H1 (cell line): Measurements from ENCODE around the gene COL6A3. TPM values are rescaled to one million over a fixed set of nuclear protein-coding genes. Genes with fewer than 3 reads are reported as not detected.

Experiments used
- CTCF ChIA-PET: fragments of 300-600 bp; sonication (Branson Sonifier 250); formaldehyde crosslinking; loops from one replicate; lab custom pipeline; 2021; ENCODE audit not compliant: partially characterized antibody; lab: Charles Lee
- POLR2A ChIA-PET: fragments of 300-600 bp; sonication (Branson Sonifier 250); formaldehyde crosslinking; loops from one replicate; lab custom pipeline; 2021; ENCODE audit warnings: inconsistent platforms; ENCODE audit not compliant: partially characterized antibody; lab: Charles Lee
- DNase-seq, 2 experiments: peaks; one replicate each; pipeline versions ENCODE4 v3.0.0 to v3.0.0-alpha.2; 2010 to 2022; ENCODE audit warnings: low spot score in 2 of 2, low read depth in 1 of 2, mixed read lengths in 1 of 2
- FAIRE-seq: peaks from 2 replicates; lab custom pipeline; 2011; peaks lifted over from hg19 to GRCh38; lab: Jason Lieb, UNC
- H2AFZ ChIP-seq: 2 replicates; pipeline ENCODE4 v1.8.1; 2012; ENCODE audit warnings: low read length, inconsistent platforms
- H2AK5ac ChIP-seq: 2 replicates; pipeline ENCODE4 v1.6.1; 2013; ENCODE audit warnings: low read depth, low read length
- H2BK120ac ChIP-seq: replicated peaks from 2 replicates; pipeline ENCODE3; 2013; ENCODE audit warnings: low read depth, low read length, inconsistent platforms
- H2BK12ac ChIP-seq: 2 replicates; pipeline ENCODE4 v1.6.1; 2013; ENCODE audit warnings: low read depth, low read length
- H2BK15ac ChIP-seq: 2 replicates; pipeline ENCODE4 v1.6.1; 2013; ENCODE audit warnings: low read length
- H2BK20ac ChIP-seq: 2 replicates; pipeline ENCODE4 v1.6.1; 2013; ENCODE audit warnings: low read length
- H2BK5ac ChIP-seq: 2 replicates; pipeline ENCODE4 v1.6.1; 2013; ENCODE audit warnings: low read depth, low read length
- H3K14ac ChIP-seq: 2 replicates; pipeline ENCODE4 v1.6.1; 2013; ENCODE audit warnings: inconsistent platforms; ENCODE audit not compliant: insufficient read length
- H3K18ac ChIP-seq: 2 replicates; pipeline ENCODE4 v1.6.1; 2013; ENCODE audit warnings: low read length; ENCODE audit errors: extremely low read depth
- H3K23ac ChIP-seq: 2 replicates; pipeline ENCODE4 v1.6.1; 2013; ENCODE audit warnings: inconsistent platforms; ENCODE audit not compliant: insufficient read length
- H3K23me2 ChIP-seq: 2 replicates; pipeline ENCODE4 v1.6.1; 2013; ENCODE audit warnings: low read depth, low read length
- H3K27ac ChIP-seq: 2 replicates; pipeline ENCODE4 v1.6.1; 2011; ENCODE audit warnings: low read depth, low read length, inconsistent platforms
- H3K27me3 ChIP-seq, 4 experiments: replicated peaks in 1 of 4; 1 replicate in 1 of 4; 2 replicates in 3 of 4; pipeline versions ENCODE4 v1.6.1 to v1.8.1; 2011 to 2013; ENCODE audit warnings: low read length in 3 of 4, mild to moderate bottlenecking in 3 of 4, inconsistent platforms in 2 of 4, mixed read lengths in 2 of 4, moderate library complexity in 1 of 4; ENCODE audit not compliant: control insufficient read depth in 3 of 4, insufficient read depth in 3 of 4; ENCODE audit errors: extremely low read depth in 1 of 4
- H3K36me3 ChIP-seq, 4 experiments: 2 replicates each; pipeline versions ENCODE4 v1.6.1 to v1.8.1; 2011 to 2013; ENCODE audit warnings: mild to moderate bottlenecking in 4 of 4, low read length in 3 of 4, moderate library complexity in 2 of 4, control low read depth in 1 of 4, inconsistent platforms in 1 of 4; ENCODE audit not compliant: insufficient read depth in 4 of 4, control insufficient read depth in 2 of 4
- H3K4ac ChIP-seq: replicated peaks from 2 replicates; pipeline ENCODE3; 2013; ENCODE audit warnings: low read length, low read depth, mixed read lengths, inconsistent platforms; ENCODE audit not compliant: insufficient read length
- H3K4me1 ChIP-seq, 4 experiments: replicated peaks in 1 of 4; 1 replicate in 1 of 4; 2 replicates in 3 of 4; pipeline versions ENCODE4 v1.6.1 to v1.8.1; 2011 to 2013; ENCODE audit warnings: low read length in 3 of 4, inconsistent platforms in 2 of 4, mixed read lengths in 1 of 4; ENCODE audit not compliant: insufficient read depth in 4 of 4, control insufficient read depth in 3 of 4
- H3K4me2 ChIP-seq, 2 experiments: 2 replicates each; pipeline versions ENCODE4 v1.6.1 to v1.8.1; 2011 to 2013; ENCODE audit warnings: low read depth in 2 of 2, low read length in 2 of 2, control low read depth in 1 of 2, inconsistent platforms in 1 of 2, mild to moderate bottlenecking in 1 of 2; ENCODE audit not compliant: insufficient read depth in 1 of 2
- H3K4me3 ChIP-seq, 4 experiments: fragments of 200-600, 300-600 bp in 1 of 4; sonication (generic), shearing (Covaris generic), sonication (Bioruptor Twin) in 1 of 4; 2 replicates each; pipeline versions ENCODE4 v1.5.1 to v1.8.1; 2011 to 2016; ENCODE audit warnings: low read length in 4 of 4, low read depth in 3 of 4, control low read depth in 2 of 4, inconsistent platforms in 2 of 4, mild to moderate bottlenecking in 2 of 4, mixed read lengths in 1 of 4, moderate library complexity in 1 of 4; ENCODE audit not compliant: insufficient read depth in 2 of 4; ENCODE audit errors: extremely low read depth in 1 of 4
- H3K56ac ChIP-seq: replicated peaks from 2 replicates; pipeline ENCODE3; 2013; ENCODE audit warnings: low read depth, mild to moderate bottlenecking, mixed read lengths, low read length, inconsistent platforms; ENCODE audit not compliant: insufficient read length
- H3K79me1 ChIP-seq: 2 replicates; pipeline ENCODE4 v1.6.1; 2013; ENCODE audit warnings: low read depth, low read length, control low read depth
- H3K79me2 ChIP-seq, 2 experiments: 2 replicates each; pipeline versions ENCODE4 v1.6.1 to v1.8.1; 2012 to 2013; ENCODE audit warnings: low read length in 2 of 2, mild to moderate bottlenecking in 2 of 2, inconsistent platforms in 1 of 2; ENCODE audit not compliant: insufficient read depth in 2 of 2, control insufficient read depth in 1 of 2
- H3K9ac ChIP-seq, 4 experiments: replicated peaks in 1 of 4; 1 replicate in 1 of 4; 2 replicates in 3 of 4; pipeline versions ENCODE4 v1.6.1 to v1.8.1; 2011 to 2013; ENCODE audit warnings: low read depth in 3 of 4, low read length in 3 of 4, control low read depth in 2 of 4, mild to moderate bottlenecking in 2 of 4, moderate library complexity in 2 of 4, inconsistent platforms in 1 of 4; ENCODE audit errors: extremely low read depth in 1 of 4
- H3K9me3 ChIP-seq, 2 experiments: 2 replicates each; pipeline versions ENCODE4 v1.6.1 to v1.8.1; 2012 to 2013; ENCODE audit warnings: mild to moderate bottlenecking in 2 of 2, moderate library complexity in 2 of 2, control low read depth in 1 of 2, inconsistent platforms in 1 of 2, low read depth in 1 of 2, low read length in 1 of 2, mixed read lengths in 1 of 2; ENCODE audit not compliant: insufficient read depth in 2 of 2
- H4K20me1 ChIP-seq, 2 experiments: replicated peaks in 1 of 2; 2 replicates each; pipeline versions ENCODE3 to v1.8.1; 2011 to 2013; ENCODE audit warnings: inconsistent platforms in 2 of 2, low read length in 2 of 2, mild to moderate bottlenecking in 1 of 2; ENCODE audit not compliant: insufficient read depth in 2 of 2, control insufficient read depth in 1 of 2
- H4K5ac ChIP-seq: 2 replicates; pipeline ENCODE4 v1.6.1; 2013; ENCODE audit warnings: low read length, low read depth, mixed read lengths, inconsistent platforms; ENCODE audit not compliant: insufficient read length
- H4K8ac ChIP-seq: 2 replicates; pipeline ENCODE4 v1.8.0; 2013; ENCODE audit warnings: mild to moderate bottlenecking, moderate library complexity, low read length, inconsistent platforms; ENCODE audit not compliant: insufficient read depth; ENCODE audit errors: extremely low read depth
- H4K91ac ChIP-seq: replicated peaks from 2 replicates; pipeline ENCODE3; 2013; ENCODE audit warnings: low read length, mixed read lengths, inconsistent platforms; ENCODE audit not compliant: insufficient read length
- BRCA1 ChIP-seq: IDR thresholded peaks from 2 replicates; pipeline ENCODE4 v1.6.1; 2012; ENCODE audit warnings: low read depth, low read length, improper control_type of control experiment
- CEBPB ChIP-seq: IDR thresholded peaks from 2 replicates; pipeline ENCODE4 v1.6.1; 2012; ENCODE audit warnings: low read depth, low read length
- EP300 ChIP-seq, 2 experiments: IDR thresholded peaks; 1 replicate in 1 of 2; 2 replicates in 1 of 2; pipeline ENCODE4 v1.6.1; 2011 to 2012; ENCODE audit warnings: low read depth in 2 of 2, low read length in 2 of 2, mild to moderate bottlenecking in 2 of 2, borderline replicate concordance in 1 of 2, inconsistent platforms in 1 of 2, moderate library complexity in 1 of 2
- GABPA ChIP-seq: IDR thresholded peaks from 2 replicates; pipeline ENCODE4 v1.6.1; 2011; ENCODE audit warnings: mild to moderate bottlenecking, low read length, moderate library complexity, borderline replicate concordance; ENCODE audit not compliant: insufficient read depth
- HDAC2 ChIP-seq, 2 experiments: fragments of 300-600 bp in 1 of 2; sonication (generic) in 1 of 2; IDR thresholded peaks; 2 replicates each; pipeline ENCODE4 v1.6.1; 2011 to 2012; ENCODE audit warnings: low read depth in 2 of 2, low read length in 2 of 2, mild to moderate bottlenecking in 2 of 2, moderate library complexity in 2 of 2, borderline replicate concordance in 1 of 2, inconsistent platforms in 1 of 2
- KDM4A ChIP-seq: IDR thresholded peaks from one replicate; pipeline ENCODE4 v1.7.1; 2012; ENCODE audit warnings: low read depth, mild to moderate bottlenecking, moderate library complexity, low read length, inconsistent platforms; ENCODE audit not compliant: severe bottlenecking
- KDM5A ChIP-seq: fragments of 200-600 bp; IDR thresholded peaks from 2 replicates; pipeline ENCODE4 v1.7.1; 2012; ENCODE audit warnings: mild to moderate bottlenecking, low read length, inconsistent platforms, mixed read lengths
- NRF1 ChIP-seq: IDR thresholded peaks from 2 replicates; pipeline ENCODE4 v1.6.1; 2011; ENCODE audit warnings: mild to moderate bottlenecking, low read depth, low read length, improper control_type of control experiment
- SIN3A ChIP-seq, 2 experiments: IDR thresholded peaks in 1 of 2; conservative IDR thresholded peaks in 1 of 2; 2 replicates each; pipeline ENCODE4 v1.6.1; 2011 to 2012; ENCODE audit warnings: low read length in 2 of 2, improper control_type of control experiment in 1 of 2, low read depth in 1 of 2, mild to moderate bottlenecking in 1 of 2
- SP1 ChIP-seq: IDR thresholded peaks from 2 replicates; pipeline ENCODE4 v1.6.1; 2011; ENCODE audit warnings: low read depth, low read length
- SUZ12 ChIP-seq: fragments of 200-600 bp; sonication (generic); IDR thresholded peaks from 2 replicates; pipeline ENCODE4 v1.6.1; 2012; ENCODE audit warnings: mild to moderate bottlenecking, inconsistent platforms, low read length, moderate library complexity, mixed read lengths
- TCF12 ChIP-seq: IDR thresholded peaks from 2 replicates; pipeline ENCODE4 v1.6.1; 2011; ENCODE audit warnings: low read depth, mild to moderate bottlenecking, low read length
- TEAD4 ChIP-seq: IDR thresholded peaks from 2 replicates; pipeline ENCODE4 v1.6.1; 2012; ENCODE audit warnings: low read depth, low read length, inconsistent platforms, mixed read lengths
- WGBS, 2 experiments: shearing (Covaris generic) in 1 of 2; methylation state at CpG; one replicate each; pipeline versions ENCODE4 v1.1.6 to v1.1.7; 2013 to 2015; ENCODE audit warnings: low lambda C conversion rate in 2 of 2, mixed read lengths in 2 of 2, inconsistent platforms in 1 of 2, low coverage in 1 of 2, missing lambda C conversion rate in 1 of 2; ENCODE audit not compliant: insufficient replicate concordance in 2 of 2, insufficient coverage in 1 of 2, insufficient read length in 1 of 2; ENCODE audit errors: extremely low coverage in 1 of 2, missing lambda C conversion rate in 1 of 2; 5-methylcytosine and 5-hydroxymethylcytosine counted together
- polyA plus RNA-seq, 7 experiments: library from polyadenylated mRNA; depleted of rRNA in 3 of 7; stranded (reverse) in 5 of 7; unstranded in 2 of 7; fragments of >200 nt in 5 of 7; fragments of 200-250 nt in 2 of 7; gene quantifications; 1 replicate in 5 of 7; 2 replicates in 1 of 7; 4 replicates in 1 of 7; pipeline versions ENCODE4 v1.2.1 to v1.2.3, GENCODE V29; 2011 to 2013; ENCODE audit warnings: missing spikeins in 2 of 7, mixed read lengths in 2 of 7
- total RNA-seq: library from RNA; stranded (reverse); fragmentation: NEBNext Ultra II Directional; extraction: Animal tissue kit (Norgen Biotek cat#: 25700); gene quantifications from 2 replicates; pipeline ENCODE4 v1.2.1, GENCODE V29; 2021

The COL6A3 gene
- total and polyA plus RNA-seq, 2 of the 8 experiments (the other 6 are each of a cell fraction or from before 2014, with no cell fraction given), result 1.2 to 3.4 TPM

DNA sequence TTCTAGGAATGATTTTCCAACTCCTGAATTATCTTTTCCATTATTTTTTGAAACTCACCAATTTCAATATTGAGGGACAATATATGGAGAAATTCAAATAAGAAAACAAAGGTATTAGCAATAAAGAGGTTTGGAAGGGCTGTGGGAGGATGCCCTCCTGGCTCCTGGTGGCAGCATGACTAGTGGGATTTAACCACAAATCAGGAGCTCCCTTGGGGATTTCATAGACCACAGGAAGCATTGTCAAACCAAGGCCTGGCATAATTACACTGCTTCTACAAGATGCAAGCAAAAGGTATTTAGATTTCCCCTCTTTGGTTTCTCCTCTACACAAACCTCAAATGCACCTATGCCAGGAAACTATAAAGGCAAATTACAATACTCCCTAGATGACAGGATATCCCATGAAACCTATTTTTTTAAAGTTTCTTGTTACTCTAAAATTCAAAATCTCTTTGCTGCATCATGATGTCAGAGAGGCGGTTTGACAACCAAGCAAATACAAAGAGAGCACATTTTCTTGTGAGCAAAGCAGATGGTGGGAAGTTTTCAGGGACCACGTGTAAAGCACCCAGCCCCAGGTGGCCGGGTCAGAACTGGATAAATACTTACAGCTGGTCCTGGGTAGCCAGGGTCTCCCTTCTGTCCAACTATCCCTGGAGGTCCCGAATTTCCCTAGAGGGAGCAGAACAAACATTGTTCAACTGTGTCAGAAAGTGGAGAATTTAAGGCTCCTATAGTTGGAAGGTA lies 67.9 kb downstream of the COL6A3 start:
- no peak overlapping the region for H4K5ac ChIP-seq
- no peak overlapping the region for H4K8ac ChIP-seq
- no peak overlapping the region for H3K14ac ChIP-seq
- H3K79me2 ChIP-seq, result no peaks in the 10 kb centered on the region
- H3K23me2 ChIP-seq, result no peaks in the 10 kb centered on the region
- H3K27ac ChIP-seq, result no peak overlapping the region
- H3K4ac ChIP-seq, result no peak overlapping the region
- no peak overlapping the region for H4K91ac ChIP-seq
- H3K4me3 ChIP-seq, result no peak overlapping the region
- no peak overlapping the region for H3K4me2 ChIP-seq
- H2BK20ac ChIP-seq, result no peak overlapping the region
- ChIA-PET CTCF (interaction anchor here (1.6 kb wide), 1 partner anchor 8 kb away, joined by 4 read pairs; no protein-coding TSS in a partner anchor), POLR2A (no interaction called here)
- H2BK15ac ChIP-seq, result no peak overlapping the region
- H3K4me1 ChIP-seq, result no peaks in the 10 kb centered on the region
- no peak overlapping the region for H2BK5ac ChIP-seq
- no peaks in the 10 kb centered on the region for H4K20me1 ChIP-seq
- no peaks in the 10 kb centered on the region; a peak in 1 of 8 replicates for H3K36me3 ChIP-seq
- H3K18ac ChIP-seq, result no peak overlapping the region
- no peak overlapping the region for H2AK5ac ChIP-seq
- no peak overlapping the region for H3K56ac ChIP-seq
- DNase-seq, result no peak
- H3K27me3 ChIP-seq, result no peaks in the 10 kb centered on the region
- no peak overlapping the region for H2BK12ac ChIP-seq
- H2AFZ ChIP-seq, result no peak overlapping the region
- no peaks in the 10 kb centered on the region for H3K79me1 ChIP-seq
- WGBS, 2 experiments, result 81% methylated on average over 4 of the region's 4 CpGs; no CpG with 5 or more reads in 1 of the 2 experiments
- FAIRE-seq, result no peak
- H3K9me3 ChIP-seq, result 0 out of 4 replicates have a peak, but pooled peaks cover 0 to 2% of the 10 kb centered on the region in 2 experiments
- H3K23ac ChIP-seq, result no peak overlapping the region
- H2BK120ac ChIP-seq, result no peak overlapping the region
- no peak overlapping the region for H3K9ac ChIP-seq
- no peak for TF ChIP-seq EP300 (IDR thresholded peaks at IDR 0.05; ENCODE audit: borderline replicate concordance in 1 of 2, low read depth in 2 of 2, low read length in 2 of 2)
- TF ChIP-seq SP1, result no peak
- TF ChIP-seq HDAC2 (IDR thresholded peaks at IDR 0.05; ENCODE audit: borderline replicate concordance in 1 of 2, low read depth in 2 of 2, low read length in 2 of 2), result no peak
- TF ChIP-seq KDM5A, result no peak
- no peak for TF ChIP-seq TEAD4
- no peak for TF ChIP-seq NRF1
- TF ChIP-seq SUZ12, result no peak
- no peak for TF ChIP-seq GABPA
- no peak for TF ChIP-seq TCF12
- TF ChIP-seq CEBPB, result no peak
- TF ChIP-seq SIN3A (conservative IDR thresholded peaks at IDR 0.05 in 1 of 2, IDR thresholded peaks at IDR 0.05 in 1 of 2; ENCODE audit: low read depth in 1 of 2, low read length in 2 of 2), result no peak
- TF ChIP-seq BRCA1, result no peak
- no peak for TF ChIP-seq KDM4A
